ENCODE results near the gene LYSMD3.
A peak's percentile ranks its signal among the peaks of the same experiment; 100 is the strongest.
"Not testable (repeated sequence)": the region's sequence is repeated elsewhere in the genome, so short reads cannot be mapped to it uniquely, and the experiment has no call there.

Gene LYSMD3

GRCh38 chr5:90529194-90529938 lies at the start of gene LYSMD3:
TSS of gene LYSMD3 (minus strand) at chr5:90529584. CDS start at chr5:90525289, 4,295 bp downstream.
- peak; percentile 84 for DNase-seq (ENCODE audit: extremely low read depth, low read depth)
- peak within 1 kb of the TSS; percentile 90 for H3K4me3 ChIP-seq (replicated peaks; ENCODE audit: low read depth, low read length)
- no peak for TF ChIP-seq CTCF (IDR thresholded peaks at IDR 0.05; ENCODE audit: low read depth, low read length, missing control alignments)

GRCh38 chr5:90576566-90576965 lies 47.2 kb upstream of the LYSMD3 start:
- H3K4me3 ChIP-seq (replicated peaks; ENCODE audit: low read depth, low read length); DNase-seq (ENCODE audit: extremely low read depth, low read depth): not testable (repeated sequence)

GRCh38 chr5:90575712-90576111 lies 46.3 kb upstream of the LYSMD3 start:
- DNase-seq (ENCODE audit: extremely low read depth, low read depth): no peak
- no peak overlapping the region for H3K4me3 ChIP-seq (replicated peaks; ENCODE audit: low read depth, low read length)
- no peak for TF ChIP-seq CTCF (IDR thresholded peaks at IDR 0.05; ENCODE audit: low read depth, low read length, missing control alignments)

DNA sequence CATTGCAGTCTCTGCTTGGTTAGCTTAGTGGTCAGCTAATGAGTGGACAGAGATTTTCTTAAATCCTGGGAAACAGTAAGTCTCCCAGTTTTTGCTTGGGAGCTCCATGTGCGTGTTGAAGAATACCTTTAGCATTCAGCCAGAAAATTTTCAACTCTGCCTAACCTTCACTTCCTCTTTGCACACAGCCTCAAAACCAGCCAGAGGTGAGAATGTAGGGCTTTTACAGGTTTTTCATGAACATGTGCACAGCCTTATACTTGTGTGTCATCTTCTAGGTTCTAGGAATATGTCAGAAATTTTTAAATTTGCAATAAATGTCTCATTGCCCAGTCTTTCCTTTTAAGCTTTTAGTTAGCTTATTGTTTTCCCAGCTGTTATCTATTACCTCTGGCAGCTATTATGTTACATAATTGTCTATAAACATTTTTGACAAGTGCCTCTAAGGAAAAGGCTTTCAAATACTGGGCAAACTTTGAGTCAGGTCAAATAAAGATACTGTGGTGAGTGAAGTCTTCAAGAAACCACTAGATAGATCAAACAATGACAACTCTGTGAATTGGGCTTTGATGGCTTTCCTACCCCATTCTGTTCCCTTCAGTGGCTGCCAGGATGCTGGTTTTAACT lies 41.9 kb upstream of the LYSMD3 start:
- no peak for TF ChIP-seq CTCF (IDR thresholded peaks at IDR 0.05; ENCODE audit: low read depth, low read length, missing control alignments)
- no peak overlapping the region for H3K4me3 ChIP-seq (replicated peaks; ENCODE audit: low read depth, low read length)
- no peak for DNase-seq (ENCODE audit: extremely low read depth, low read depth)

GRCh38 chr5:90570034-90570433 lies 40.6 kb upstream of the LYSMD3 start:
- no peak for DNase-seq (ENCODE audit: extremely low read depth, low read depth)
- TF ChIP-seq CTCF (IDR thresholded peaks at IDR 0.05; ENCODE audit: low read depth, low read length, missing control alignments): no peak

GRCh38 chr5:90569084-90569483 lies 39.7 kb upstream of the LYSMD3 start:
- no peak for TF ChIP-seq CTCF (IDR thresholded peaks at IDR 0.05; ENCODE audit: low read depth, low read length, missing control alignments)
- DNase-seq (ENCODE audit: extremely low read depth, low read depth): no peak
- H3K4me3 ChIP-seq (replicated peaks; ENCODE audit: low read depth, low read length): no peak overlapping the region

More at GRCh38 chr5:90570034-90570433, 40.6 kb upstream of the LYSMD3 start:
- H3K4me3 ChIP-seq (replicated peaks; ENCODE audit: low read depth, low read length): no peak overlapping the region

DNA sequence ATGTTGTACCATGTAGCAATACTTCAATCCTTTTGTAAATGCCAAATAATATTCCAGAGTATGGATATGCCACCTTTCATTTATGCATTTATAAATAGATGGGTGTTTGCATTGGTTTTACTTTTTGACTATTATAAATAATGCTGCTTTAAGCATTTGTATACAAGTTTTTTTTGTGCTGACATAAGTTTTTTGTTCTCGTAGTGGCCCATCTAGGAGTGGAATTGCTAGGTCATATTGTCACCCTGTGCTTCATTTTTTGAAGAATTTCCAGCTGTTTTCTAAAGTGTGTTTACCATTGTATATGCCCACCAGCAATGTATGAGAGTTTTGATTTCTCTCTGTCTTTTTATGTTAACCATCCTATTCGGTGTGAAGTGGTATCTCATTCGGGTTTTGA lies 36.1 kb upstream of the LYSMD3 start:
- no peak overlapping the region for H3K4me3 ChIP-seq (replicated peaks; ENCODE audit: low read depth, low read length)
- DNase-seq (ENCODE audit: extremely low read depth, low read depth): no peak
- no peak for TF ChIP-seq CTCF (IDR thresholded peaks at IDR 0.05; ENCODE audit: low read depth, low read length, missing control alignments)
